Measurements from ENCODE around the gene ZFYVE9.
"Not testable (repeated sequence)": the region's sequence is repeated elsewhere in the genome, so short reads cannot be mapped to it uniquely, and the experiment has no call there.

Gene ZFYVE9, protein sequence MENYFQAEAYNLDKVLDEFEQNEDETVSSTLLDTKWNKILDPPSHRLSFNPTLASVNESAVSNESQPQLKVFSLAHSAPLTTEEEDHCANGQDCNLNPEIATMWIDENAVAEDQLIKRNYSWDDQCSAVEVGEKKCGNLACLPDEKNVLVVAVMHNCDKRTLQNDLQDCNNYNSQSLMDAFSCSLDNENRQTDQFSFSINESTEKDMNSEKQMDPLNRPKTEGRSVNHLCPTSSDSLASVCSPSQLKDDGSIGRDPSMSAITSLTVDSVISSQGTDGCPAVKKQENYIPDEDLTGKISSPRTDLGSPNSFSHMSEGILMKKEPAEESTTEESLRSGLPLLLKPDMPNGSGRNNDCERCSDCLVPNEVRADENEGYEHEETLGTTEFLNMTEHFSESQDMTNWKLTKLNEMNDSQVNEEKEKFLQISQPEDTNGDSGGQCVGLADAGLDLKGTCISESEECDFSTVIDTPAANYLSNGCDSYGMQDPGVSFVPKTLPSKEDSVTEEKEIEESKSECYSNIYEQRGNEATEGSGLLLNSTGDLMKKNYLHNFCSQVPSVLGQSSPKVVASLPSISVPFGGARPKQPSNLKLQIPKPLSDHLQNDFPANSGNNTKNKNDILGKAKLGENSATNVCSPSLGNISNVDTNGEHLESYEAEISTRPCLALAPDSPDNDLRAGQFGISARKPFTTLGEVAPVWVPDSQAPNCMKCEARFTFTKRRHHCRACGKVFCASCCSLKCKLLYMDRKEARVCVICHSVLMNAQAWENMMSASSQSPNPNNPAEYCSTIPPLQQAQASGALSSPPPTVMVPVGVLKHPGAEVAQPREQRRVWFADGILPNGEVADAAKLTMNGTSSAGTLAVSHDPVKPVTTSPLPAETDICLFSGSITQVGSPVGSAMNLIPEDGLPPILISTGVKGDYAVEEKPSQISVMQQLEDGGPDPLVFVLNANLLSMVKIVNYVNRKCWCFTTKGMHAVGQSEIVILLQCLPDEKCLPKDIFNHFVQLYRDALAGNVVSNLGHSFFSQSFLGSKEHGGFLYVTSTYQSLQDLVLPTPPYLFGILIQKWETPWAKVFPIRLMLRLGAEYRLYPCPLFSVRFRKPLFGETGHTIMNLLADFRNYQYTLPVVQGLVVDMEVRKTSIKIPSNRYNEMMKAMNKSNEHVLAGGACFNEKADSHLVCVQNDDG (N-terminal part only)

DNA sequence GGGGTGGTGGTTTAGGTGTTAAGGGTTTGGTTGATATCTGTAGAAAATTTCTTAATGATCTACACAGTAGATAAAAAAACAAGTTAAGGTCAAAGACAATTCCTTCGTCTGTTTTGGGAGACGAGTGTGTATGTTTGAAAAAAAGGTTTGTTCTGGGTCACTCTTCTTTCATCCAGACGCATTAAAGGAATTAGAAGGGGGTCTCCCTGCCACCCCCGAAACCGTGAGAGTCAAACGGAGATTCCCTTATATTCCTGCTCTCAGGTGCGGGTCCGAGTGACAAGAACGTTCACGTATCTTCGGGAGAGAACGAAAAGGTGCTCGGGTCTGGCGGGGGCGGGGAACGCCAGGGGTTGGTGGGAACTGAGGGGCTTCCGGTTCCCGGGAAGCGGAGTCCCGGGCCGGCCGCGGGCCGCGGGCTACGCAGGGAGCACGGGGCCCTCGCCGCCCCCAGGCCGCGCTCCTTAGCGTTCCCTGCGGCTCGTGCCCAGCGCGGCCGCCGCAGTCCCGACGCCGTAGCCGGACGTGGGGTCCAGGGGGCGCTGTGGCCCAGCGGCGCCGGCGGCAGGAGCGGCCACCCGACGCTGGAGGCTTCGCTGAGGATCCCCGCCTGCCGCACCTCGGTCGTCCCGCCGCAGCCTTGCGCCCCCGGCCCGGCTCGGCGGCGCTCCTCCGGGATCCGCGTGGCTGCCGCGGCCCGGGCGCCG is at the start of gene ZFYVE9:
TSS of gene ZFYVE9 (plus strand) at position 577 of the 707 bp plus-strand sequence. CDS start 91,118 bp downstream, outside the sequence.
- peak within 1 kb of the TSS; percentile 77 for H3K4me3 Mint-ChIP-seq
- H3K27me3 Mint-ChIP-seq (ENCODE audit: low read depth): peaks cover 40% of the 10 kb centered on the region
- DNase-seq (ENCODE audit: low spot score): peak; percentile 71
- no peaks in the 10 kb centered on the region for H3K9me3 Mint-ChIP-seq
- H3K36me3 Mint-ChIP-seq (ENCODE audit: low read depth): no peaks in the 10 kb centered on the region
- H3K4me1 Mint-ChIP-seq (ENCODE audit: low read depth): peaks cover 27% of the 10 kb centered on the region
- H3K27ac Mint-ChIP-seq: no peak within 1 kb of the TSS

DNA sequence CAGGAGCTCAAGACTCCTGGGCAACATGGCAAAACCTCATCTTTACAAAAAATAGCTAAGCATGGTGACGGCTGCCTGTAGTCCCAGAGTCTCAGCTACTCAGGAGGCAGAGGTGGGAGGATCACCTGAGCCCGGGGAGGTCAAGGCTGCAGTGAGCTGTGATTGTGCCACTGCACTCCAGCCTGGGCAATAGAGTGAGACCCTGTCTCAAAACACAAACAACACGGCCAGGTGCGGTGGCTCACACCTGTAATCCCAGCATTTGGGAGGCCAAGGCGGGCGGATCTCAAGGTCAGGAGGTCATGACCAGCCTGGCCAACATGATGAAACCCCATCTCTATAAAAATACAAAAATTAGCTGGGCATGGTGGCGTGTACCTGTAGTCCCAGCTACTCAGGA is 47.6 kb upstream of the ZFYVE9 start:
- H3K27me3 Mint-ChIP-seq (ENCODE audit: low read depth); H3K4me1 Mint-ChIP-seq (ENCODE audit: low read depth); H3K27ac Mint-ChIP-seq; DNase-seq (ENCODE audit: low spot score); H3K4me3 Mint-ChIP-seq; H3K9me3 Mint-ChIP-seq: not testable (repeated sequence)
- H3K36me3 Mint-ChIP-seq (ENCODE audit: low read depth): peaks cover 15% of the 10 kb centered on the region

DNA sequence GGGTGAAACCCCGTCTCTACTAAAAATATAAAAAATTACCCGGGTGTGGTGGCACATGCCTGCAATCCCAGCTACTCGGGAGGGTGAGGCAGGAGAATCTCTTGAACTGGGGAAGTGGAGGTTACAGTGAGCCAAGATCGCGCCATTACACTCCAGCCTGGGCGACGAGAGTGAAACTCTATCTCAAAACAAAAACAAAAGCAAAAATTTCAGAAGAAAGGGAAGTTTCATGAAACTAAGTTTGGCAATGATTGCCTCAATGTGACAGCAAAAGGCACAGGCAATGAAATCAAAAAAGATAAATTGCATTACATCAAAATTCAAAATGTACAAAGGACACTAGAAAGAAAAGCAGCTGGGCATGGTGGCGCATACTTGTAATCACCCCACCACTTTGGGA is 45.7 kb upstream of the ZFYVE9 start:
- no peak for DNase-seq (ENCODE audit: low spot score)
- no peak overlapping the region for H3K4me3 Mint-ChIP-seq
- peaks cover 1% of the 10 kb centered on the region for H3K27me3 Mint-ChIP-seq (ENCODE audit: low read depth)
- no peak overlapping the region for H3K27ac Mint-ChIP-seq
- no peaks in the 10 kb centered on the region for H3K4me1 Mint-ChIP-seq (ENCODE audit: low read depth)
- no peaks in the 10 kb centered on the region for H3K9me3 Mint-ChIP-seq
- peaks cover 3% of the 10 kb centered on the region for H3K36me3 Mint-ChIP-seq (ENCODE audit: low read depth)

DNA sequence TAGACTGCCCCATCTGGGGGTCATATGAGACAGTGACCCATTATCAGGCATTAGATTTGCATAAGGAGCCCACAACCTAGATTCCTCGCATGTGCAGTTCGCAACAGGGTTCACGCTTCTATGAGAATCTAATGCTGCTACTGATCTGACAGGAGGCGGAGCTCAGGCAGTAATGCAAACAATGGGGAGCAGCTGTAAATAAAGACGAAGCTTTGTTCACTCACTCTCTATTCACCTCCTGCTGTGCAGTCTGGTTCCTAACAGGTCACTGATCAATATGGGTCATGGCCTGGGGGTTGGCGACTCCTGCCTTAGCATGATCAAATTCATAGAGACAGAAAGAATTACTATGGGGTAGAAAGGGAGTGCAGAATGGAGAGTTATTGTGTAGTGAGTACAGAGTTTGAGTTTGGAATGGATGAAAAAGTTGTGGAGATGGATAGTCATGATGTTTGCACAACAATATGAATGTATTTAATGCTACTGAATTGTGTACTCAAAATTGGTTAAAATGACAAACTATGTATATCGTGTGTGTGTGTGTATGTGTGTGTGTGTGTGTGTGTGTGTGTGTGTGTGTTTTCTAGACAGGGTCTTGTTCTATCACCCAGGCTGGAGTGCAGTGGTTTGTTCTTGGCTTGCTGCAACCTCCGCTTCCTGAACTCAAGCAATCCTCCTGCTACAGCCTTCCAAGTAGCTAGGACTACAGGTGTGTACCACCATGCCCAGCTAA is 43.6 kb upstream of the ZFYVE9 start:
- Mint-ChIP-seq H3K36me3 (ENCODE audit: low read depth) (no peaks in the 10 kb centered on the region), H3K4me3 (no peak overlapping the region), H3K27me3 (ENCODE audit: low read depth) (peaks cover 2% of the 10 kb centered on the region), H3K27ac (no peak overlapping the region), H3K9me3 (no peaks in the 10 kb centered on the region), H3K4me1 (ENCODE audit: low read depth) (peaks cover 9% of the 10 kb centered on the region)
- no peak for DNase-seq (ENCODE audit: low spot score)

DNA sequence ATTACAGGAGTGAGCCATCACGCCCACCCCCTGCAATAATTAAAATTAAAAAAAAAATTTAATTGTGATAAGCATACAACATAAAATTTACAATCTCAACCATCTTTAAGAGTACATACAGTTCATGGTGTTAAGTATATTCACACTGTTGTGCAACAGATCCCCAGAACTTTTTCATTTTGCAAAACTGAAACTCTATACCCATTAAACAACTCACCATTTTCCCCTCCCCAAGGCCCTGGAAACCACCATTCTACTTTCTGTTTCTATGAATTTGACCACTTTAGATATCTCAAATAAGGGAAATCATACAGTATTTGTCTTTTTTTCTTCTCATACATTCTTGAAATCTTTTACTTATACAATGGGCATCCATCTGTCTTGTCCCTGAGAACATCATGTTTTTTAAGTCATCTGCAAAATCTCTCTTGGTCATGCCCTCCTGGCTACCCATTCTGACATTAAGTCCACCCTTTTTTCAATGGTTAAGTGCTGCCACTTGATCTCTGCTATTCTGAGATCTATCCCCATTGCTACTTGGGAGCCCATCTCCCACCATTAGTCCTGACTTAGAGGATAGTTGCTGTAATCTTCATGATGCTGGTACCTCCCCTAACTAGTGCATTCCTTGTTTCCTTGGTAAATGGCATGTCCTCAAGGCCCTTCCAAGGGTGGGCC is 39.4 kb upstream of the ZFYVE9 start:
- H3K4me1 Mint-ChIP-seq (ENCODE audit: low read depth): peaks cover 9% of the 10 kb centered on the region
- H3K27ac Mint-ChIP-seq: no peak overlapping the region
- DNase-seq (ENCODE audit: low spot score): no peak
- H3K4me3 Mint-ChIP-seq: no peak overlapping the region
- peaks cover 2% of the 10 kb centered on the region for H3K27me3 Mint-ChIP-seq (ENCODE audit: low read depth)
- no peaks in the 10 kb centered on the region for H3K9me3 Mint-ChIP-seq
- H3K36me3 Mint-ChIP-seq (ENCODE audit: low read depth): no peaks in the 10 kb centered on the region

DNA sequence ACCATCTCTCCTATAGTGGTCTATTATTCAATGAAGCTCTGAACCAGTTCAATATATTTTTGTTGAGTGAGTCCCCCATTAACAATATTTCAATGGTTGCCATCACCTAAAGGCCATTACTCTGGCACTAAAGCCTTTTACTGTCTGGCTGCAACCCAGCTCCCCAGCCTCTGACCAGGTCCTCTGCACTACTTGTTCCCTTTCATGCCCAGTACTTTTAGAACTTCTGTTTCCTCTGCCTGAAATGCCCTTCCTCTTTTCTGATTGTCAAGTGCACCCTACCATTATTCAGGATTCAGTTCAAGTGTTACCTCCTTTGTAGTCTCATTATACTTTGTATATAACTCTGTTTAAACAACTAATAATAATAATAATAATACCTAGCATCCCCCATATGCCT is 30.4 kb upstream of the ZFYVE9 start:
- no peak for DNase-seq (ENCODE audit: low spot score)
- H3K9me3 Mint-ChIP-seq: no peaks in the 10 kb centered on the region
- no peaks in the 10 kb centered on the region for H3K36me3 Mint-ChIP-seq (ENCODE audit: low read depth)
- peaks cover 4% of the 10 kb centered on the region for H3K27me3 Mint-ChIP-seq (ENCODE audit: low read depth)
- H3K4me3 Mint-ChIP-seq: no peak overlapping the region
- H3K27ac Mint-ChIP-seq: no peak overlapping the region
- H3K4me1 Mint-ChIP-seq (ENCODE audit: low read depth): no peaks in the 10 kb centered on the region

DNA sequence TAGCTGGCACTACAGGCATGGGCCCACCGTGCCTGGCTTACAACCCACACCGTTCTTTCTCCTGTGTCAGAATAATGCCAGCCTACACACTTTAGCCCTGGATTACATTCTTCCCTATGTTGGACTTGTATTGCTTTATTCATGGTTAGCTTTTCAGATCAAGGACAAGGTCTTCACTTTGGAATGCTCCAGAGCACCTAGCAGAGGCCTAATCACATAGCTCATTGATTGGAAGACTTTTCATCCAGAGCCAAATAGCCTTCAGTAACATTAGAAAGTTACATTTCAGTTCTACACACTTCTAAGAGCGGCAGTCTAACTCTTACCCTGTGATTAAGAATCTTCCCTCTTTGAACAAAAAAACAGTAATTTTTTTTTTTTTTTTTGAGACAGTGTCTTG is 29.4 kb upstream of the ZFYVE9 start:
- no peak for DNase-seq (ENCODE audit: low spot score)
- H3K4me3 Mint-ChIP-seq: no peak overlapping the region
- peaks cover 4% of the 10 kb centered on the region for H3K27me3 Mint-ChIP-seq (ENCODE audit: low read depth)
- no peaks in the 10 kb centered on the region for H3K36me3 Mint-ChIP-seq (ENCODE audit: low read depth)
- H3K4me1 Mint-ChIP-seq (ENCODE audit: low read depth): peaks cover 1% of the 10 kb centered on the region
- no peaks in the 10 kb centered on the region for H3K9me3 Mint-ChIP-seq
- H3K27ac Mint-ChIP-seq: no peak overlapping the region

DNA sequence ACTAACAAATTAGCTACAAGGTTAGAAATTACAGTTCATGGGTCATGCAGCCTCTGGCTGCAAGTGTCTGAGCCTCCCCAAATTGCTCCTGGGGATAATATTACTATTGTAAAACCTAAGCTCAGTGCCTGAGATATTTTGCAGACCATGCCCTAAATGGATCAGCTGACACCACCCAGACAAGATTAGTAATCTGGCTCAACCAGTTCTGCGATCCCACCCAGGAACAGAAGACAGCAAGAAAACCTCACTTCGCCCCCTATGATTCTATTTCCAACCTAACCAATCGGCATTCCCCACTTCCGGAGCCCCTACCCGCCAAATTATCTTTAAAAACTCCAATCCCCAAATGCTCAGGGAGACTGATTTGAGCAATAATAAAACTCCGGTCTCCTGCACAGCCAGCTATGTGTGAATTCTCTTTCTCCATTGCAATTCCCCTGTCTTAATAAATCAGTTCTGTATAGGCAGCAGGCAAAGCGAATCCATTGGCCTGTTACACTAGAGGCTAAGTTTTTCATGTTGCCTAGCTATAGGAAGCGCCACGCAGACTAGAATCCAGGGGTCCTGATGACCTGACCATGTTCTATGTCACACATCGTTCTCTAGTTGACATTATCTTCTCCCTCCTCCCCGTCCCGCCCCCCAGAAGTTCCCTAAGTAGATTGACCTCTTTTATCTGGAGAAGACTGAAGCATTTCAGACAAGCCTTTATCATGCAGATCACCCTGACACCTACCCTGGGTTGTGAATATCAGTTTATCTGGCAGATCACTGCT is 22.4 kb upstream of the ZFYVE9 start:
- H3K36me3 Mint-ChIP-seq (ENCODE audit: low read depth): no peaks in the 10 kb centered on the region
- no peak for DNase-seq (ENCODE audit: low spot score)
- peaks cover 4% of the 10 kb centered on the region for H3K27me3 Mint-ChIP-seq (ENCODE audit: low read depth)
- H3K4me3 Mint-ChIP-seq: no peak overlapping the region
- no peak overlapping the region for H3K27ac Mint-ChIP-seq
- peaks cover 1% of the 10 kb centered on the region for H3K4me1 Mint-ChIP-seq (ENCODE audit: low read depth)
- H3K9me3 Mint-ChIP-seq: no peaks in the 10 kb centered on the region

DNA sequence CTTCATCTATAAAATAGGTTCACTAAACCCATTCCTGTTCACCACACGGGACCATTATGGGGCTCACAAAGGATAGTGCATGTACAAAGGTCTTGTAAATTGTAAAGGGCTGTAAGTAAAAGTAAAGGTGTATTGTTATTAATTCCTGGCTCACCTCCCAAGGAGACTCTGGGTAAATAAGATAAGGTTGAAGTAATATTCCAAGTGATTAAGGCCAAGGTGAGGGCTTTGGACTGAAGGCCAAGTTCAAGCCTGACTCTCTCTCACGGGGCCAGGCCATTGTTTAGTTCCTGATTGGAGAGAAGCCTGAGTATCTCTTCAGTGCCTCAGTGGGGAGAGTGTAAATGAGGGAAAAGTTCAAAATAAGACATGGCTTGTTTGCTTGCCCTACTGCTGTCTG is 19.5 kb upstream of the ZFYVE9 start:
- Mint-ChIP-seq H3K9me3 (no peaks in the 10 kb centered on the region), H3K27me3 (ENCODE audit: low read depth) (peaks cover 18% of the 10 kb centered on the region), H3K27ac (no peak overlapping the region), H3K36me3 (ENCODE audit: low read depth) (no peaks in the 10 kb centered on the region), H3K4me1 (ENCODE audit: low read depth) (peaks cover 1% of the 10 kb centered on the region), H3K4me3 (no peak overlapping the region)
- DNase-seq (ENCODE audit: low spot score): no peak

DNA sequence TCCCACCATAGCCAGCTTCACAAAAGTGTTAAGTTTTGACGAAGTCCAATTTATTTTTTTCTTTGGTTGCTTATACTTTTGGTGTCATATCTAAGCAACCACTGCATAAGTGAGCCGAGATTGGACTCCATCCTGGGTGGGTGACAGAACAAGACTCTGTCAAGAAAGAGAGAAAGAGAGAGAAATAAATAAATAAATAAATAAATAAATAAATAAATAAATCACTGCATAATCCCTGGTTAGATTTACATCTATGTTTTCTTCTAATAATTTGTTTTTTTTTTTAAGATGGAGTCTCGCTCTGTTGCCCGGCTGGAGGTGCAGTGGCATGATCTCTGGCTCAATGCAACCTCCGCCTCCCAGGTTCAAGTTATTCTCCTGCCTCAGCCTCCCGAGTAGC is 18.3 kb upstream of the ZFYVE9 start:
- no peak overlapping the region for H3K27ac Mint-ChIP-seq
- H3K36me3 Mint-ChIP-seq (ENCODE audit: low read depth): no peaks in the 10 kb centered on the region
- DNase-seq (ENCODE audit: low spot score): no peak
- H3K27me3 Mint-ChIP-seq (ENCODE audit: low read depth): peaks cover 29% of the 10 kb centered on the region
- H3K4me3 Mint-ChIP-seq: no peak overlapping the region
- no peaks in the 10 kb centered on the region for H3K9me3 Mint-ChIP-seq
- H3K4me1 Mint-ChIP-seq (ENCODE audit: low read depth): no peaks in the 10 kb centered on the region

DNA sequence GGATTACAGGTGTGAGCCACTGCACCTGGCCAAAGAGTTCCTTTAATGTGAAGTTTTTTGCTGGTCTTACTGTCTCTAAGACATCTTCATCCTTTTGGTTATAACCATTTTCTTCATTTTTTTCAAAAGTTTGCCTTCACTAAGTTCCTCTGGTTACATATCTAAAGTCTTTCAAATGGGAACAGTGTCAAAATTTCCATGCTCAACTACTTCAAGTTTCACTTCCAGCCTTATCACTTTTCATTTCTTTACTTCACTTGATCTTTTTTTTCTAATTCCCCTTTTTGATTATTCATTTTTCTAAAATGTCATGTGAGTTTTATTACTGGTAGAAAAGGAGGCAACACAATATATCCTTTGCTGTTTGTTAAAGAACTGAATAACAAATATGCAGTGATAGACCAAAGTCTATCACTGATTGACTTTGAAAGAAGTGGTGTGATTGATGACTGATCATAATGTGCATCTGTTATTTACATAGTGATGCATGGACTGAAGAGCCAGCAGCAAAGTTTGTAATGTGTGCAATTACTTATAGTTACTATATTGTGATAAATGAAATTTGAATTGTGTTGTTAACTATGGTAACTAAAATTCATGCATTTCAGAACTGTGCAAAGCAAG is 16.0 kb upstream of the ZFYVE9 start:
- H3K4me1 Mint-ChIP-seq (ENCODE audit: low read depth): no peaks in the 10 kb centered on the region
- no peak for DNase-seq (ENCODE audit: low spot score)
- H3K36me3 Mint-ChIP-seq (ENCODE audit: low read depth): no peaks in the 10 kb centered on the region
- H3K9me3 Mint-ChIP-seq: no peaks in the 10 kb centered on the region
- H3K4me3 Mint-ChIP-seq: no peak overlapping the region
- H3K27ac Mint-ChIP-seq: no peak overlapping the region
- peaks cover 45% of the 10 kb centered on the region for H3K27me3 Mint-ChIP-seq (ENCODE audit: low read depth)
